Nephron progenitor cell (in vitro differentiated cells): ENCODE measurements around the gene NUDCD3.

ENCODE experiments used
- DNase-seq: peaks from one replicate; pipeline ENCODE4 v3.0.0; 2021
- H3K27ac Mint-ChIP-seq: 2 replicates; pipeline ENCODE4 v1.8.0; 2021; ENCODE audit warnings: mild to moderate bottlenecking, moderate library complexity, mixed read lengths
- H3K27me3 Mint-ChIP-seq: 2 replicates; pipeline ENCODE4 v1.8.0; 2021; ENCODE audit warnings: mild to moderate bottlenecking, low read depth, mixed read lengths; ENCODE audit not compliant: poor library complexity
- H3K36me3 Mint-ChIP-seq: 2 replicates; pipeline ENCODE4 v1.8.0; 2021; ENCODE audit warnings: low read depth, mixed read lengths
- H3K4me1 Mint-ChIP-seq: 2 replicates; pipeline ENCODE4 v1.8.0; 2021; ENCODE audit warnings: mixed read lengths
- H3K4me3 Mint-ChIP-seq: 2 replicates; pipeline ENCODE4 v1.8.0; 2021; ENCODE audit warnings: mild to moderate bottlenecking, moderate library complexity, mixed read lengths
- H3K9me3 Mint-ChIP-seq: 2 replicates; pipeline ENCODE4 v1.8.0; 2021; ENCODE audit warnings: mild to moderate bottlenecking, moderate library complexity, mixed read lengths
- TF ChIP-seq, protein P1 (sequence below): fragments of 200-600 bp; sonication (generic); IDR thresholded peaks from 2 replicates; pipeline ENCODE4 v1.5.0; 2021; ENCODE audit warnings: antibody characterized with exemption

NUDCD3 gene

DNA sequence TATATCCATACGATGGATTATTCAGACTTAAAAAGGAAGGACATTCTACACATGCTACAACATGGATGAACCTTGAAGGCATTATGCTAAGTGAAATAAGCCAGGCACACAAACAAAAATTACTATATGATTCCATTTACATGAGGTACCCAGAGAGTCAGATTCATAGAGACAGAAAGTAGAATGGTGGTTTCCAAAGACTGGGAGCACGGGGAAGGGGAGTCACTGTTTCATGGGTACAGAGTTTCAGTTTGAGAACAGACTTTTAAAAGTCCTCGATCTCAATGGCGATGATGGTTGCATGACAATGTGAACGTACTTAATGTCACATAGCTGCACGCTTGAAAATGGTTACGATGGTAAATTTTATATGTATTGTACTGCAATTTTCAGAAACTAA, 39.3 kb downstream of the NUDCD3 start:
- Mint-ChIP-seq H3K36me3 (peaks cover 69% of the 10 kb centered on the region), H3K27me3 (peaks cover 3% of the 10 kb centered on the region), H3K4me3 (no peak overlapping the region), H3K4me1 (peaks cover 23% of the 10 kb centered on the region), H3K27ac (no peak overlapping the region), H3K9me3 (no peaks in the 10 kb centered on the region)
- DNase-seq: no peak
- TF ChIP-seq, protein P1, sequence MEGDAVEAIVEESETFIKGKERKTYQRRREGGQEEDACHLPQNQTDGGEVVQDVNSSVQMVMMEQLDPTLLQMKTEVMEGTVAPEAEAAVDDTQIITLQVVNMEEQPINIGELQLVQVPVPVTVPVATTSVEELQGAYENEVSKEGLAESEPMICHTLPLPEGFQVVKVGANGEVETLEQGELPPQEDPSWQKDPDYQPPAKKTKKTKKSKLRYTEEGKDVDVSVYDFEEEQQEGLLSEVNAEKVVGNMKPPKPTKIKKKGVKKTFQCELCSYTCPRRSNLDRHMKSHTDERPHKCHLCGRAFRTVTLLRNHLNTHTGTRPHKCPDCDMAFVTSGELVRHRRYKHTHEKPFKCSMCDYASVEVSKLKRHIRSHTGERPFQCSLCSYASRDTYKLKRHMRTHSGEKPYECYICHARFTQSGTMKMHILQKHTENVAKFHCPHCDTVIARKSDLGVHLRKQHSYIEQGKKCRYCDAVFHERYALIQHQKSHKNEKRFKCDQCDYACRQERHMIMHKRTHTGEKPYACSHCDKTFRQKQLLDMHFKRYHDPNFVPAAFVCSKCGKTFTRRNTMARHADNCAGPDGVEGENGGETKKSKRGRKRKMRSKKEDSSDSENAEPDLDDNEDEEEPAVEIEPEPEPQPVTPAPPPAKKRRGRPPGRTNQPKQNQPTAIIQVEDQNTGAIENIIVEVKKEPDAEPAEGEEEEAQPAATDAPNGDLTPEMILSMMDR: no peak

DNA sequence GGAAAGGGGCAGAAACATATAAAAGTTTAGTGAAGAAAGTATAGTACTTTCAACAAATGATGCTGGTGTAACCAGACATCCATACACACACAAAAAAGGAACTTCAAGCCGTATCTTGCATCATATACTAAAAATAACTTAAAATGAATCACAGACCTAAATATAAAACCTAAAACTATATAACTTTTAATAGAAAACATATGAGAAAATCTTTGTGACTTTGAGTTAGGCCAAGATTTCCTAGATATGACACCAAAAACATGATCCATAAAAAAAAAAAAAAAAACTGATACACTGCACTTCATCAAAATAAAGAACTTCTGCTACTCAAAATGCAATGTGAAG, 40.9 kb downstream of the NUDCD3 start:
- H3K27ac Mint-ChIP-seq: no peak overlapping the region
- H3K4me1 Mint-ChIP-seq: peaks cover 23% of the 10 kb centered on the region
- TF ChIP-seq, protein P1: no peak
- peaks cover 70% of the 10 kb centered on the region for H3K36me3 Mint-ChIP-seq
- no peak for DNase-seq
- H3K9me3 Mint-ChIP-seq: no peaks in the 10 kb centered on the region
- H3K4me3 Mint-ChIP-seq: no peak overlapping the region
- peaks cover 2% of the 10 kb centered on the region for H3K27me3 Mint-ChIP-seq

DNA sequence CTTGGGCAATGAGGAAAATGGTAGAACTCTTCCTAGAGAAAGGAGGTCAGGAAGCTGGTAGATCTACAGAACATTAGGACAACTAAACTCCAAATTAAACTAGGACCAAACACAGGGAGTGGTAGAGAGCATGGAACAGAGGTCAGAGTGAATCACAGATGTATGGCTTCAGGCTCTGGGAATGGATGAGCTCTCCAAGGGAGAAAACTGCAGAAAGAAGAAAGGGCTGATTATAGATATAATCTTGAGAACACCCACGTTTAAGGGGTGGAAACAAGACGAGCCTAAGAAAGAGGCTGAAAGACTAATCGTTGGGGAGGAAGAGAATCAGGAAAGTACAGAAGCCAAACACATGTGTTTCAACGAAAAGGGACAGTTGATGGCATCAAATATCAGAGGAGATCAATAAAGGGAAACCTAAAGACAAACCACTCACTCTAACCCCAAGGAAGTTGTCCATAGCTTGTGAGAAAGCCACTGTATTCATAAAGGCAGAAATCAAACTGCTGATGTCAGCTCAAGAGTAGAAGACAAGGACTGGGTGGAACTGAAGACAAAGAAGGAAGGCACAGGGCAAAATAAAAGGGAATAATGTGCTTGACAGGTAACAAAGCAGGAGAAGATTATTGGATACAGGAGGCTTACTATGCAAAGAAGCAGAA, 41.4 kb downstream of the NUDCD3 start:
- Mint-ChIP-seq H3K9me3 (no peaks in the 10 kb centered on the region), H3K36me3 (peaks cover 67% of the 10 kb centered on the region), H3K27me3 (peaks cover 2% of the 10 kb centered on the region), H3K4me3 (no peak overlapping the region), H3K27ac (peak overlapping the region; percentile 12), H3K4me1 (peaks cover 23% of the 10 kb centered on the region)
- no peak for DNase-seq
- TF ChIP-seq, protein P1: no peak

DNA sequence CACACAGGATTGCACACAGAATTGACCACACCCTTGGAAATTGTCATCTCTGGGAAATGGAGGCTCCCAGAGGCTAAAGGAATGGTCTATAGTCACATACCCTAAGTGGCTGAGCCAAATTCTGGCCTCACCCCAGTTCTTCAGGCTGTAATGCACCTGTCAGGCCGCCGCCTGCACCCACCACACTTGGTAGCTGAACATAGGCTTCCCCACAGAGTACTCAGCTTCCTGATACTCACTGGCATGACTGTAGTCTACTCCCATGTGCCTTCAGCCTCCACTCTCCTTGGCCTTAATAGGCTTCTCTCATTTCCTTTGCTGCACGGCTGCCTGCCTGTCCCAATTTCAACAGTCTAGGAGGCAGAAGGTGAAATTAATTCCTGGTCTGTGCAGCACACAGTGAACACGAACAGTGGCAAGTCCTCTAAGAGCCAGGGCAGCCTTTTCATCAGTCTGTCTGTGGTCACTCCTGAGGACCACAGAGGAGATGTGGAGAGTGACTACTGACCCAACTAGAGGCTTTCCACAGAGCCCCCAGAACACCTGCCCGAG, 42.5 kb downstream of the NUDCD3 start:
- H3K4me1 Mint-ChIP-seq: peaks cover 23% of the 10 kb centered on the region
- peaks cover 2% of the 10 kb centered on the region for H3K27me3 Mint-ChIP-seq
- H3K36me3 Mint-ChIP-seq: peaks cover 62% of the 10 kb centered on the region
- DNase-seq: no peak
- peak overlapping the region; percentile 66 for H3K27ac Mint-ChIP-seq
- peak overlapping the region; percentile 14 for H3K4me3 Mint-ChIP-seq
- H3K9me3 Mint-ChIP-seq: no peaks in the 10 kb centered on the region
- TF ChIP-seq, protein P1: no peak

DNA sequence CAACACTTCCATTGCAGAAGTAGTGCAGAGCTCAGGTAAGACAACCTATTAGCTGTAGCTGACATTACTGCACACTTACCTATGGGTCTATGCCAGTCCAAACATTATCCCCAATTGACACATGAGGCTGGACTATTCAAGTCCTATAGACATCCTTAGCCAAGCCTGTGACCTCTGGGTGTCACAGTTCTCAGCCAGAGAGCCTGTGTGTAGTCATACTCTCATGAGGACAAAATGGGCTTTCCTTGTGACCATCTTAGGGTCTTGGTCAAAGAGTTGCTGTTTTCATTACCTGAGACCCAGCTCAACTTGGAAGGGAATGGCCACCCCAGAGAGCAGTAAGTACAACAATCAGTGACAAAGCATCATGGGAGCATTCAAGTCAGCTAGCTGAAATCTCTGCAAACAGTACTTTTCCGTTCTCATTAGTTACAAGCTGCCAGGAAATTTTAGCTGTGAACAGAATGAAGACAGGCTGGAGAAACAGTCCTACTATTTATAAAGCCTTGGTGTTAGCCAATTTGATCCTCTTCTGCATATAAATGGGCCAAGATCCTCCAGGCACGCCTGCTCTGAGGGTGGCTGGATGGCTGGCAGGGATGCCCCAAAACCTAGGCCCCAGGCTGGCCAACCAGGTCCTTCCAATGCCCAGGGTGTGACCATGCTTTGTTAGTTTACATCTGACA, 44.3 kb downstream of the NUDCD3 start:
- Mint-ChIP-seq H3K27me3 (peaks cover 2% of the 10 kb centered on the region), H3K4me3 (no peak overlapping the region), H3K9me3 (no peaks in the 10 kb centered on the region), H3K36me3 (peaks cover 53% of the 10 kb centered on the region), H3K4me1 (peaks cover 30% of the 10 kb centered on the region), H3K27ac (no peak overlapping the region)
- TF ChIP-seq, protein P1: no peak
- DNase-seq: no peak
